Liver (tissue), 9 donors: ENCODE results near the gene RNPEPL1. TPM values are rescaled to one million over a fixed set of nuclear protein-coding genes. Genes with fewer than 3 reads are reported as not detected.

Experiments used
- DNase-seq: peaks from one replicate; pipeline ENCODE4 v3.0.0-alpha.2; 2017; ENCODE audit warnings: low spot score
- H3K27ac ChIP-seq, 2 donors: one replicate each; pipeline ENCODE4 v1.7.0; 2013; ENCODE audit warnings: inconsistent platforms in 2 of 2, low read length in 2 of 2, control low read depth in 1 of 2, low read depth in 1 of 2, mild to moderate bottlenecking in 1 of 2
- H3K27me3 ChIP-seq, 4 donors: one replicate each; pipeline versions ENCODE4 v1.6.1 to v1.7.0; 2013; ENCODE audit warnings: low read length in 3 of 4, inconsistent platforms in 1 of 4, mild to moderate bottlenecking in 1 of 4, moderate library complexity in 1 of 4; ENCODE audit not compliant: control insufficient read depth in 4 of 4, insufficient read depth in 4 of 4
- H3K36me3 ChIP-seq, 4 donors: one replicate each; pipeline versions ENCODE4 v1.6.1 to v1.7.0; 2013; ENCODE audit warnings: low read length in 3 of 4, mild to moderate bottlenecking in 3 of 4, low read depth in 1 of 4, moderate library complexity in 1 of 4; ENCODE audit not compliant: control insufficient read depth in 4 of 4, insufficient read depth in 3 of 4
- H3K4me1 ChIP-seq, 4 donors: one replicate each; pipeline versions ENCODE4 v1.6.1 to v1.7.0; 2013; ENCODE audit warnings: low read length in 3 of 4, mild to moderate bottlenecking in 3 of 4, moderate library complexity in 1 of 4; ENCODE audit not compliant: control insufficient read depth in 4 of 4, insufficient read depth in 4 of 4
- H3K4me3 ChIP-seq, 3 donors: one replicate each; pipeline versions ENCODE4 v1.6.1 to v1.7.0; 2013; ENCODE audit warnings: low read length in 3 of 3, control low read depth in 1 of 3, low read depth in 1 of 3, mild to moderate bottlenecking in 1 of 3
- H3K9ac ChIP-seq, 2 donors: one replicate each; pipeline ENCODE4 v1.7.0; 2013; ENCODE audit warnings: low read length in 2 of 2, mild to moderate bottlenecking in 2 of 2, moderate library complexity in 2 of 2, control low read depth in 1 of 2, low read depth in 1 of 2
- H3K9me3 ChIP-seq, 4 donors: one replicate each; pipeline versions ENCODE4 v1.6.1 to v1.7.0; 2013; ENCODE audit warnings: low read length in 3 of 4; ENCODE audit not compliant: control insufficient read depth in 4 of 4
- ATF3 ChIP-seq: IDR thresholded peaks from 2 replicates; pipeline ENCODE4 v1.6.1; 2016; ENCODE audit warnings: antibody characterized with exemption
- CTCF ChIP-seq: fragments of 150-350 bp; IDR thresholded peaks from 2 replicates; pipeline ENCODE4 v1.5.1; 2017; ENCODE audit warnings: improper control_type of control experiment, low read depth, low read length; ENCODE audit not compliant: missing input control
- FOXA1 ChIP-seq: IDR thresholded peaks from 2 replicates; pipeline ENCODE4 v1.6.1; 2016; ENCODE audit warnings: antibody characterized with exemption
- GABPA ChIP-seq, 2 donors: IDR thresholded peaks in 1 of 2; conservative IDR thresholded peaks in 1 of 2; 2 replicates each; pipeline ENCODE4 v1.6.1; 2016; ENCODE audit warnings: antibody characterized with exemption in 2 of 2, mild to moderate bottlenecking in 1 of 2, moderate library complexity in 1 of 2
- HNF4A ChIP-seq, 2 donors: conservative IDR thresholded peaks; 2 replicates each; pipeline ENCODE4 v1.6.1; 2016; ENCODE audit warnings: antibody characterized with exemption in 2 of 2, mild to moderate bottlenecking in 2 of 2
- JUND ChIP-seq, 2 donors: IDR thresholded peaks; 2 replicates each; pipeline ENCODE4 v1.6.1; 2016; ENCODE audit warnings: antibody characterized with exemption in 2 of 2
- MAX ChIP-seq: IDR thresholded peaks from 2 replicates; pipeline ENCODE4 v1.6.1; 2016; ENCODE audit warnings: antibody characterized with exemption
- NR2F2 ChIP-seq: IDR thresholded peaks from 2 replicates; pipeline ENCODE4 v1.6.1; 2016; ENCODE audit warnings: antibody characterized with exemption
- REST ChIP-seq: IDR thresholded peaks from 2 replicates; pipeline ENCODE4 v1.6.1; 2016; ENCODE audit warnings: antibody characterized with exemption, mild to moderate bottlenecking
- RXRA ChIP-seq, 2 donors: IDR thresholded peaks; 2 replicates each; pipeline ENCODE4 v1.6.1; 2017 to 2018; ENCODE audit warnings: antibody characterized with exemption in 2 of 2, mild to moderate bottlenecking in 1 of 2
- TAF1 ChIP-seq: conservative IDR thresholded peaks from 2 replicates; pipeline ENCODE4 v1.6.1; 2016; ENCODE audit warnings: antibody characterized with exemption, mild to moderate bottlenecking
- ZBTB33 ChIP-seq: IDR thresholded peaks from 2 replicates; pipeline ENCODE4 v1.6.1; 2016; ENCODE audit warnings: antibody characterized with exemption
- WGBS: extraction: QIAGEN DNeasy Blood & Tissue Kit; methylation state at CpG from one replicate; pipeline ENCODE4 v1.1.7; 2013; 5-methylcytosine and 5-hydroxymethylcytosine counted together
- polyA plus RNA-seq, 2 donors: library from polyadenylated mRNA; stranded (reverse) in 1 of 2; unstranded in 1 of 2; fragments of 200-250 nt in 1 of 2; fragments of >200 nt in 1 of 2; fragmentation: Nextera tagmentation in 1 of 2; extraction: Ambion mirVana in 1 of 2; gene quantifications; one replicate each; pipeline versions ENCODE4 v1.2.1 to v1.2.3, GENCODE V29; 2013 to 2015
- total RNA-seq, 2 donors: library from RNA; depleted of rRNA; stranded (reverse); fragments of >200 nt; gene quantifications; one replicate each; pipeline ENCODE4 v1.2.3, GENCODE V29; 2014
- donor health status: healthy.
- donor health status: healthy.
- donor health status: healthy.
- donor health status: healthy.
- donor health status: healthy.

RNPEPL1 gene
- total and polyA plus RNA-seq, 4 donors: 24.8 to 43.9 (median 29.4) TPM

GRCh38 chr2:240519396-240520129 lies 48.7 kb upstream of the RNPEPL1 start (continued):
- TF ChIP-seq CTCF (no peak), REST (no peak)

GRCh38 chr2:240520130-240520973 lies 47.9 kb upstream of the RNPEPL1 start:
- H3K9ac ChIP-seq: no peak overlapping the region
- TF ChIP-seq NR2F2: no peak
- no peak for TF ChIP-seq JUND (IDR thresholded peaks at IDR 0.05)
- TF ChIP-seq GABPA (IDR thresholded peaks at IDR 0.05 in 1 of 2, conservative IDR thresholded peaks at IDR 0.05 in 1 of 2): no peak
- TF ChIP-seq TAF1: no peak
- no peak for TF ChIP-seq FOXA1
- TF ChIP-seq REST: no peak
- TF ChIP-seq ZBTB33: no peak
- no peak for TF ChIP-seq ATF3
- no peak for TF ChIP-seq RXRA (IDR thresholded peaks at IDR 0.05)
- no peak for TF ChIP-seq HNF4A (conservative IDR thresholded peaks at IDR 0.05)
- TF ChIP-seq MAX: no peak
- H3K36me3 ChIP-seq: peaks cover 0 to 16% (median 5%) of the 10 kb centered on the region in 4 donors
- no peak for DNase-seq
- WGBS: 46% methylated on average over 52 of the region's 52 CpGs
- H3K27me3 ChIP-seq: no peaks in the 10 kb centered on the region
- H3K4me1 ChIP-seq: peaks cover 0 to 2% (median 0%) of the 10 kb centered on the region in 4 donors
- no peaks in the 10 kb centered on the region for H3K9me3 ChIP-seq
- no peak overlapping the region for H3K4me3 ChIP-seq
- H3K27ac ChIP-seq: no peak overlapping the region
